Bronchial epithelial cell (primary cell): ENCODE results near the gene SH2D5. TPM values are rescaled to one million over a fixed set of nuclear protein-coding genes. Genes with fewer than 3 reads are reported as not detected.
"Not testable (repeated sequence)": the region's sequence is repeated elsewhere in the genome, so short reads cannot be mapped to it uniquely, and the experiment has no call there.

Experiments
- DNase-seq: peaks from one replicate; pipeline ENCODE4 v3.0.0-alpha.2; 2010; ENCODE audit warnings: low read depth
- FAIRE-seq: peaks from 2 replicates; lab custom pipeline; 2011; peaks lifted over from hg19 to GRCh38; lab: Jason Lieb, UNC
- H3K27me3 ChIP-seq: 2 replicates; pipeline ENCODE4 v1.5.1; 2011; ENCODE audit warnings: low read length; ENCODE audit not compliant: control insufficient read depth, insufficient read depth
- H3K36me3 ChIP-seq: 2 replicates; pipeline ENCODE4 v1.5.1; 2011; ENCODE audit warnings: low read length; ENCODE audit not compliant: control insufficient read depth, insufficient read depth
- H3K4me3 ChIP-seq: 2 replicates; pipeline ENCODE4 v1.5.1; 2011; ENCODE audit warnings: mild to moderate bottlenecking, low read depth, low read length, control low read depth
- total RNA-seq: library from RNA; depleted of rRNA; stranded (reverse); fragments of >200 nt; gene quantifications from 2 replicates; pipeline ENCODE4 v1.2.1, GENCODE V29; 2014
- TF ChIP-seq, protein P1 (sequence below): IDR thresholded peaks from 2 replicates; pipeline ENCODE4 v1.5.1; 2011; ENCODE audit warnings: mild to moderate bottlenecking, moderate library complexity, low read length, control low read depth, inconsistent platforms; ENCODE audit not compliant: insufficient read depth, severe bottlenecking

The SH2D5 gene
- total RNA-seq, 1 donor from 2014 or later, result 55.3 TPM

GRCh38 chr1:20719261-20719660 lies 13.2 kb downstream of the SH2D5 start:
- H3K27me3 ChIP-seq, result no peaks in the 10 kb centered on the region
- TF ChIP-seq, protein P1, sequence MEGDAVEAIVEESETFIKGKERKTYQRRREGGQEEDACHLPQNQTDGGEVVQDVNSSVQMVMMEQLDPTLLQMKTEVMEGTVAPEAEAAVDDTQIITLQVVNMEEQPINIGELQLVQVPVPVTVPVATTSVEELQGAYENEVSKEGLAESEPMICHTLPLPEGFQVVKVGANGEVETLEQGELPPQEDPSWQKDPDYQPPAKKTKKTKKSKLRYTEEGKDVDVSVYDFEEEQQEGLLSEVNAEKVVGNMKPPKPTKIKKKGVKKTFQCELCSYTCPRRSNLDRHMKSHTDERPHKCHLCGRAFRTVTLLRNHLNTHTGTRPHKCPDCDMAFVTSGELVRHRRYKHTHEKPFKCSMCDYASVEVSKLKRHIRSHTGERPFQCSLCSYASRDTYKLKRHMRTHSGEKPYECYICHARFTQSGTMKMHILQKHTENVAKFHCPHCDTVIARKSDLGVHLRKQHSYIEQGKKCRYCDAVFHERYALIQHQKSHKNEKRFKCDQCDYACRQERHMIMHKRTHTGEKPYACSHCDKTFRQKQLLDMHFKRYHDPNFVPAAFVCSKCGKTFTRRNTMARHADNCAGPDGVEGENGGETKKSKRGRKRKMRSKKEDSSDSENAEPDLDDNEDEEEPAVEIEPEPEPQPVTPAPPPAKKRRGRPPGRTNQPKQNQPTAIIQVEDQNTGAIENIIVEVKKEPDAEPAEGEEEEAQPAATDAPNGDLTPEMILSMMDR, result no peak
- H3K36me3 ChIP-seq, result peaks cover 8% of the 10 kb centered on the region
- no peak overlapping the region for H3K4me3 ChIP-seq
- DNase-seq (no peak), FAIRE-seq (no peak)

DNA sequence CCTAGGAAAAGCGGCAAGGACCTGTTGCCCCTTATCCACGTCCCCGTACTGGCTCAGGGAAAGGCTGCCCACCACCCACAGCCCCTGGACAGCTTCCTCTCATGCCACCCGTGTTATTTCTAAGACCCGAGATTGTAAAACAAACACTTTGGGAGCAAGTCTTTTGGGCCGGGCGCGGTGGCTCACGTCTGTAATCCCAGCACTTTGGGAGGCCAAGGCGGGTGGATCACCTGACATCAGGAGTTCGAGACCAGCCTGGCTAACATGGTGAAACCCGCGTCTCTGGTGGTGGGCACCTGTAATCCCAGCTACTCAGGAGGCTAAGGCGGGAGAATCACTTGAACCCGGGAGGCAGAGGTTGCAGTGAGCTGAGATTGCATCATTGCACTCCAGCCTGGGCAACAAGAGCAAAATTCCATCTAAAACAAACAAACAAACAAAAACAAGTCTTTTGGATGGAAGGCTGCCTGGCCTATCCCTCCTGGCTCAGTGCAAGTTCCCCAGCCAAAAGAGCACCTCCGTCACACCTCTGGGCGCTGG lies 14.1 kb downstream of the SH2D5 start:
- not testable (repeated sequence) for DNase-seq, H3K36me3 ChIP-seq, FAIRE-seq, H3K27me3 ChIP-seq
- H3K4me3 ChIP-seq, result peak overlapping the region; percentile 42

DNA sequence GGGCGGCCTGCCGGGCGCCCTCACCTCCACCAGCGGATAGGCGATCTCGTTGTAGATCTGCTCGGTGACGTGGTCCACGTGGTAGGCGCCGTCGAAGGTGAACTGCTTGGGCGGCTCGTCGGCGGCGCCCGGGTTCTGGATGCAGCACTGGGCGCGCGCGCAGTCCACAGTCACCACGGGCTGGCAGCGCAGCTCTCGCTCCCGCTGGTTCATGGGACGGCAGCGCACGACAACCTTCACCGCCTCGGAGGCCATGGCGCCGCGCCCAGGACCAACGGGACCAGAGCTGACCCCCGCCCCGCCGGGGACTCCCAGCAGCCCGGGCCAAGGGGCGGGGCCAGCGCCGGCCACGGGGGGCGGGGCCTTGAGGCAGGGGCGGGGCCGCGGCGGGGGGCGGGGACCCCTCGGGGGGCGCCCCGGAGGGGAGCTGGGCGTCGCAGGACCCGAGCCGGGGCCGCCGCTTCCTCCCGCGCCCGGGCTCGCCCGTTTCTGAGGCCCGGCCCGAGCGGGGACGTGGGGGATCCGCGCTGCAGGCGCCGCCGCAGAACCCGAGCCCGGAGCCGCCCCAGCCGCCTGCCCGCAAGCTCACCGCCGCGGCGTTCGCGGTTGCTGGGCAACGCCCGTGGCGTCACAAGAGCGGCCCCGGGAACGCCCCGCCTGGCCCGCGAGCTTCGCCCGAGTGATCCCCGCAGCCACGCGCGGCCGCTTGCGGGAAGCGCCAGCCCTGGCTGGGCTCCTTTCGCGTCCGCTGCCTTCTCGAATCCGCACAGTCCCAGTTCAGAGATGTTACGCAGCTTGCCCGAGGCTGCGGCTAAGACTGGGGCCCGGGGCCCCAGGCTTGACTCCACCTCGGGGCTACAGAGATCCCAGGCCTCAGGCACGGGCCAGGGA lies 14.8 kb downstream of the SH2D5 start, which contains the start of gene KIF17:
Gene KIF17, minus strand, starts transcription at position 556 of the 891 bp plus-strand sequence. Its CDS starts 301 bp downstream, at position 255.
- H3K4me3 ChIP-seq, result peak within 1 kb of the TSS; percentile 42
- H3K27me3 ChIP-seq, result no peaks in the 10 kb centered on the region
- peaks cover 5% of the 10 kb centered on the region for H3K36me3 ChIP-seq
- DNase-seq (peak; percentile 58), FAIRE-seq (no peak)
- TF ChIP-seq, protein P1, result no peak

DNA sequence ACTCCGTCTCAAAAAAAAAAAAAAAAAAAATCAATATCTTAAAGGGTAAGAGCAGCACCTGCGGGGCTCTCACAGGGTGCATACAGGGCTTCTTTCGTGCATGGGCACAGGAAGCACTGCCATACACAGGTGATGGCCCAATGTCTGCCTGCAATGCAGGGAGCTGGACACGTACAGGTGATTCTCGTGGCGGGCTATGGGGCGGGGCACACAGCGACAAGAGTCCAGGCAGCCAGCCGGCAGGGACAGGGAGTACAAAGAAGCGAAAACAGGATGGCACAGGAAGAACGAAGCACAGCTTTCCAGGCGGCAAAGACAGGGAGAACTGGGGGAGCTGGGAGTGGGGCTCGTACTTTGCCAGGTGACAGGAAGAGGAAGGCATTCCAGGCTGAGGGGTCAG lies 16.3 kb downstream of the SH2D5 start:
- H3K4me3 ChIP-seq, result no peak overlapping the region
- FAIRE-seq, result no peak
- no peak for DNase-seq
- H3K36me3 ChIP-seq, result no peaks in the 10 kb centered on the region
- no peaks in the 10 kb centered on the region for H3K27me3 ChIP-seq
- TF ChIP-seq, protein P1, result no peak

GRCh38 chr1:20715406-20715805 lies 17.1 kb downstream of the SH2D5 start:
- TF ChIP-seq, protein P1, result no peak
- no peaks in the 10 kb centered on the region for H3K36me3 ChIP-seq
- H3K27me3 ChIP-seq, result no peaks in the 10 kb centered on the region
- DNase-seq (no peak), FAIRE-seq (no peak)
- H3K4me3 ChIP-seq, result no peak overlapping the region

- FAIRE-seq (no peak), DNase-seq (no peak)
- Histone ChIP-seq H3K4me3 (no peak overlapping the region), H3K27me3 (no peaks in the 10 kb centered on the region), H3K36me3 (no peaks in the 10 kb centered on the region)
- TF ChIP-seq, protein P1, result no peak
These were observed 19.1 kb downstream of the SH2D5 start for GRCh38 chr1:20713440-20713839.
